Measurements from ENCODE around the gene SAG.
"Not testable (repeated sequence)": the region's sequence is repeated elsewhere in the genome, so short reads cannot be mapped to it uniquely, and the experiment has no call there.

Gene SAG

GRCh38 chr2:233358335-233358734, 50.7 kb downstream of the SAG start:
- DNase-seq, result no peak

- DNase-seq, result no peak
Measured at GRCh38 chr2:233358947-233359346, 51.3 kb downstream of the SAG start.

GRCh38 chr2:233359823-233360222, 52.2 kb downstream of the SAG start:
- DNase-seq, result no peak

GRCh38 chr2:233360771-233361176, 53.2 kb downstream of the SAG start:
- DNase-seq, result no peak

- DNase-seq, result no peak
Measured at GRCh38 chr2:233361297-233361696, 53.7 kb downstream of the SAG start.

DNA sequence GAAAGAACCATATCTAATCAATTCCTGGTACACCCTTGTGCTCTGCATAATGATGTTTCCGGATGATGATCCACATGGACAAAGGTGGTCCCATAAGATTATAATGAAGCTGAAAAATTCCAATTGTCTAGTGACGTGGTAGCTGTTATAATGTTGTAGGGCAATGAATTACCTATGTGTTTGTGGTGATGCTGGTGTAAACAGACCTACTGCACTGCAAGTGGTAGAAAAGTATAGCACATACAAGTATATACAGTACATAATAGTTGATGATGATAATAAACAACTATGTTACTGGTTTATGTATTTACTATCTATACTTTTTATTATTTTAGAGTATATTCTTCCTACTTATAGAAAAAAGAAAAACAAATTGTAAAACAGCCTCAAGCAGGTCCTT, 55.1 kb downstream of the SAG start:
- no peak for DNase-seq

- DNase-seq, result no peak
Measured at GRCh38 chr2:233363744-233364235, 56.2 kb downstream of the SAG start.

DNA sequence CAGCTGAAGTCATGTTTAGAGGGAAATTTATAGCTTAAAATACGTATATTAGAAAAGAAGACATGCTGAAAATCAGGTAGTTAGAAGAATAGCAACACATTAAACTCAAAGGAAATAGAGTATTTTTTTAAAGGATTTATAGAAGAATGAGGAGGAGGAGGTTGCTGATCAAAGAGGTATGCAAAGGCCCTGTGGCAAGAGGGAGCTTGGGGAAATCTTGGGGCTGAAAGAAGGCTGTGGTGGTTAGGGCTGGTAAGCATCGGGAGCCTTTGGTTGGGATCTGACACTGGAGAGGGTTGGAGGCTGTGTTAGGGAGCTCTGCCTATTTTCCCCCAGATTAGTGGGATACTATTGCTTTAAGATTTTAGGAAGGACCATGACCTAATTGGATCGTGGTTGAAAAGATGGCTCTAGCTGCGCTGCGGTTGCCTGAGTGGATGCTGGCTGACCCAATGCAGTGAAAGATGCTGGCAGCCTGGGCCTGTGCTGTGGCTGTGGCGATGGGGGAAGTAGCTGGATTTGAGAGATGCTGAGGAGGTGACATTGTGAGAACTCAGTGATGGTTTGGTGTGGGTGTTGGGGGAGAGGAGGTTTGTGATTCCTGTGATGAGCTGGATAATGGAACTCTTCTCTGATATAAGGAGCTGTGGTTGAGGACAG, 58.4 kb downstream of the SAG start:
- no peak for DNase-seq

GRCh38 chr2:233367586-233367985, 60.0 kb downstream of the SAG start:
- no peak for DNase-seq

GRCh38 chr2:233368756-233369155, 61.1 kb downstream of the SAG start:
- no peak for DNase-seq

GRCh38 chr2:233369462-233369861, 61.8 kb downstream of the SAG start:
- DNase-seq, result no peak

DNA sequence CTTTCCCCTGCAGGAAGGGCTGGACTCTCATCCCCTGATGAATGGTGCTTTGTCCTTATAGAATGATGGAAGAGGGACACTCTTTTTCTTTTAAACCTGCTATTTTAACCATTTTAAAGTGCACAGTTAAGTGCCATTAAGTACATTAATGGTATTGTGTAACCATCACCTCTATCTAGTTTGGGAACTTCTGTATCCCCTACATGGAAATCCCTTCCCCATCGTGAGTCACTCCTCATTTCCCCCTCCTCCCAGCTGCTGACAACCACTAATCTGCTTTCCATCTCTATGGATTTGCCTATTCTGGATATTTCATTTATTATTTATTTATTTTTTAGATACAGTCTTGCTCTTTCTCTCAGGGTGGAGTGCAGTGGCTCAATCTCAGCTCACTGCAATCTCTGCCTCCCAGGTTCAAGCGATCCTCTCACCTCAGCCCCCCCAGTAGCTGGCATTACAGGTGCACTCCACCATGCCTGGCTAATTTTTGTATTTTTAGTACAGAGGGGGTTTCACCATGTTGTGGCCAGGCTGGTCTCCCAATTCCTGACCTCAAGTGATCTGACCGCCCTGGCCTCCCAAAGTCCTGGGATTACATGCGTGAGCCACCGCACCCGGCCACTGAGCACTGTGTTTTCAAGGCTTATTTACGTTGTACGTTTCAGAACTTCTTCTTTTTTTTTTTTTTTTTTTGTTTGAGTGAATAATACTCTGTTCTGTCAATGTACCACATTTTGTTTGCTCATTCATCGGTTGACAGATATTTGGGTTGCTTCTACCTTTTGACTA, 62.5 kb downstream of the SAG start:
- DNase-seq, result no peak

- DNase-seq, result no peak
Measured at GRCh38 chr2:233371641-233372040, 64.0 kb downstream of the SAG start.

DNA sequence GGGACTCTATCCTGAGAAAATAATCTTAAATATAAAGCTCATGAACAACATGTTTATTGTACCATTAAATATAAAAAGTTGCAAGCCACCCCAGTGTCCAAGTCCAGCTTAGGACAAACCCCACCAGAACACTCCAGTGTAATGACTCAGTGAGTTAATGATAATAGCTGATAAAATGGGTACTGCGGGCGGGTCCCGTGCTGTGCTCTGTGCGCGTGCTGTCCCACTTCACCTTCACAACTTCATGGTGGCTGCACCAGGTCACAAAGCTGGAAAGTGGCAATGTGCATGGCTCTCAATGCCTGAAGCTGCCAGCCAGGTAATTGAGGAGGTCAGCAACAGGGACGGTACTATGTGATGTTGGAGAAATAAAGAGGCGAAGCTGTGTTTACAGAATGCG, 65.2 kb downstream of the SAG start:
- DNase-seq, result no peak

- DNase-seq, result no peak
Measured at GRCh38 chr2:233373316-233373715, 65.7 kb downstream of the SAG start.

- not testable (repeated sequence) for DNase-seq
Measured at GRCh38 chr2:233374776-233375175, 67.2 kb downstream of the SAG start.

GRCh38 chr2:233375490-233376314, 68.1 kb downstream of the SAG start:
- DNase-seq, result no peak

- DNase-seq, result no peak
Measured at GRCh38 chr2:233379034-233379433, 71.4 kb downstream of the SAG start.

DNA sequence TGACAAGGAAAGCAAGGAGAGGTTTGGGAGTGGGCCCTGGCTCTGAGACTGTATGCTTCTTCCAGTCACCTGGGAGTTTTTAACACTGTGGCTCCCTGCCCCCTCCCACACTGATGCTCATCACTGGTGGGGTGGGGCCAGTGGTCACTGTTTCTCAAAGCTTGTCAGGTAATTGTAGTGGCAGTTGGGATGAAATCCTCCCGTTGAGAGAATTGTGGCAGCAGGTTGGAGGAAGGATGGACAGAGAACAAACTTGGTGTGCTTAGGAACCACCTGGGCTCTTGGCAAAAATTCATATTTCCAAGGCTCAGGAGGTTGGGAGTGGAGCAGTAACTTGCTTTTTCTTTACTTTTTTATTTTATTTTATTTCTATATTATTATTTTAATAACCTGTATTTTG, 71.8 kb downstream of the SAG start:
- DNase-seq, result no peak

DNA sequence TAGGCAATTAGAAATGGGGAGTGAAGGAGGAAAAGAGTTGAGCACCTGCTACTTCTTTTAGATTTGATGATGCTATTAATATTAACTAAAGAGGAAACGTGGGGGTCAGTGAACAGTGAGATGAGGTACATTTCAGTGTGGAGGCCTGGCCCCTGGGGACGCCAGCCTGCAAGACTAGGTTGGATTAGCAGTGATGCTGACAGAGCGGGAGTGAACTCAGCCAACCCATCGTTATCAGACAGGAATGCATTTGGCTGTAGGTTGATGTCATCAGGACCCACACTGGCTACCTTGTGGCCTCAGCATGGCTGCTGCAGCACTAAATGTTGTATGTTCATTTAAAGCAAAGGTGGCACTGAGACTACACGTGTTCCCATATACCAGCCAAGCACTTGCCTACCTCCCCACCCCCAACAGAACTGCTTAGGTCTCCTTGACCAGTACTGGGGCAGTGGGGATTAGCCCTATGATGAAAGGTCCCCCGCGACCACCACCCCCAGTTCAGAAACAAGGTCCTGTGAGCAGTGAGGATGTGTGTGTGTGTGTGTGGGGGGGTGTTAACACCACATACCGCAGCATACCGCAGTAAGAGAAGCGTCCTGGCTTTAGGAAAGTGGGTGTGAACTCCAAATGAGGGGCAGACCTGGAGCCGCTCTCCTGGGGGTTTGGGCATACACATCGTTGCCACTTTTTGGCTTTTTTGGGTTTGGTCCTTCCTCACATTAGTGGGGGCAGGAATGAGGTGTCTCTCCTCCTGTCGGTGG, 72.7 kb downstream of the SAG start:
- DNase-seq, result peak in 1 of 2 donors; percentile 48

DNA sequence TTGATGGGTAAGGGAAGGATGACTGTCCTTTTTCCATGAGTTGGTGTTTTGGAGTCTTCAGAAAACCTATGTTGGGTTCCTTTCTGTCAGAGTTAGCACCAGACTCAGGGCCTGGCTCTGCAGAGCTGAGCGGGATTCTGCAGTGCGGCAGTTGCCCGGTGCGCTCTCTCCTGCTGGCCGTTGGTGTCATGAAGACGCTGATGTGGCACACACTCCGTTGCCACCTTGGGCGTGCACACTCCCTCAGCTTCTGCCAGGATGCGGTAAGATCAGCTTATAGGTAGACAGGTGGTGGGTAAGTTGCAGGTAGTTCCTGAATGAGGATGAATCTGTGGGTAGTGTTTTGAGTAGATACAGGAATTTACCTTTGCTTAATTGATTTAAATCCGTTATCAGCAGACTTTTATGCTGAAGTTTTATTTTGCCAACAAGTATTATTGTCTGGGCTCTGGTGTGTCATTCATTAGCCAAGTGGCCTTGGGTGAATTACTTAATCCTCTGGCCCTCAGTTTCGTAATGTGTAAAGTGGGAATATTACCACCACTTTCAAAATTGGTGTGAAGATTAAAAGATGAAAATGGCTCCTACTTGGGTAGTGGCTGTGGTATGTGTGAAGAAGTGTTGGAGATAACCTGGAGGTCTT, 73.5 kb downstream of the SAG start:
- DNase-seq, result no peak

DNA sequence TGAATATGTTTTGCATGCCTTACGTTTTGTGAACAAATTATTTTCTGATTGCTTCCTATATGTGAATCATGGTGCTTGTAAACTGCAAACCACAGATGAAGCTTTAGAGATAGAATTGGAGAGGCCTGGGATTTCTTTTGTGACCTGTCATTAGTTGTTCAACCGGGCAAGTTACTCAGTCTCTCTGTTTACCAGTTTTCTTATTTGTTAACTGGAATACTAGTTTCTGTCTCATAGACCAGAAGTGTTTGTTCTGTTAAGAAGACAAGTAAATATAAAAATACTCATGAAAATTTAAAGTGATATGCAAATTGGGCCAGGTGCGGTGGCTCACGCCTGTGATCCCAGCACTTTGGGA, 74.0 kb downstream of the SAG start:
- DNase-seq, result no peak

Data from CD4-positive, alpha-beta T cell treated with Interleukin-1 beta for 1 hour (primary cell).